KMS-11 (cell line): Measurements from ENCODE around the gene UBE2R2.
"Not testable (repeated sequence)": the region's sequence is repeated elsewhere in the genome, so short reads cannot be mapped to it uniquely, and the experiment has no call there.

Experiments used
- H2AFZ ChIP-seq: fragments of 200-600 bp; sonication (generic); 2 replicates; pipeline ENCODE4 v1.6.1; 2016; ENCODE audit warnings: antibody characterized with exemption, mixed run types, low read depth
- H3K27ac ChIP-seq: fragments of 200-600 bp; sonication (generic); 2 replicates; pipeline ENCODE4 v1.6.1; 2016; ENCODE audit warnings: mild to moderate bottlenecking, mixed run types
- H3K27me3 ChIP-seq: fragments of 200-600 bp; sonication (generic); 2 replicates; pipeline ENCODE4 v1.6.1; 2017; ENCODE audit warnings: mild to moderate bottlenecking, low read depth, mixed run types, moderate library complexity; ENCODE audit not compliant: insufficient read depth
- H3K36me3 ChIP-seq: fragments of 200-600 bp; sonication (generic); 2 replicates; pipeline ENCODE4 v1.6.1; 2017; ENCODE audit warnings: mild to moderate bottlenecking, mixed run types; ENCODE audit not compliant: insufficient read depth
- H3K4me1 ChIP-seq: fragments of 200-600 bp; sonication (generic); 2 replicates; pipeline ENCODE4 v1.6.1; 2016; ENCODE audit warnings: mild to moderate bottlenecking, low read depth, mixed run types; ENCODE audit not compliant: poor library complexity, severe bottlenecking
- H3K4me2 ChIP-seq: fragments of 200-600 bp; sonication (generic); 2 replicates; pipeline ENCODE4 v1.7.0; 2016; ENCODE audit warnings: mild to moderate bottlenecking, mixed run types
- H3K4me3 ChIP-seq: fragments of 200-600 bp; sonication (generic); IDR thresholded peaks from 2 replicates; pipeline ENCODE4 v1.6.1; 2017; ENCODE audit warnings: low read depth, low read length, mixed read lengths; ENCODE audit not compliant: insufficient read depth
- H3K79me2 ChIP-seq: fragments of 200-600 bp; sonication (generic); 2 replicates; pipeline ENCODE4 v1.6.1; 2016; ENCODE audit warnings: low read depth, mixed run types; ENCODE audit not compliant: insufficient read depth
- H3K9ac ChIP-seq: fragments of 200-600 bp; sonication (generic); 2 replicates; pipeline ENCODE4 v1.6.1; 2016; ENCODE audit warnings: mild to moderate bottlenecking, mixed run types
- H4K20me1 ChIP-seq: fragments of 200-600 bp; sonication (generic); 2 replicates; pipeline ENCODE4 v1.6.1; 2016; ENCODE audit warnings: mild to moderate bottlenecking, mixed run types; ENCODE audit not compliant: insufficient read depth
- CTCF ChIP-seq: fragments of 200-600 bp; sonication (generic); conservative IDR thresholded peaks from 2 replicates; pipeline ENCODE4 v1.6.1; 2017; ENCODE audit warnings: low read depth, mild to moderate bottlenecking, antibody characterized with exemption, low read length, moderate library complexity, mixed read lengths

Gene UBE2R2

DNA sequence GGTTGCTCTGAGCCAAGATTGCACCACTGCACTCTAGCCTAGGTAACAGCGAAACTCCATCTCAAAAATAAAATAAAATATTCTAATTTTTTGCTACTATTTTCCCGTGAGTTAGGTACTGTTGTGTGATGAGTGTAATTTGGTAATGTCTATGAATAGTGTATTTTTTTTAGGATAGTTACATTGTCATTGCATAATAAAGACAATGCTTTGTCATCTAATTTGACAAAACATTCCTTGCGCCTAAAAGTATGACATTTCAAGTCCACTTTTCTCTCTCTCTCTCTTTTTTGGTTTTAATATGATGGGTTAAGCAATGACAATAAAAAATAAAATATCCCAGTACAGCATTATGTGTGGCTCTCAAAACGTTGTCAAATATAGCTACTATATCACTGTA lies 29.3 kb downstream of the UBE2R2 start:
- no peak overlapping the region for H3K4me2 ChIP-seq
- no peak for TF ChIP-seq CTCF
- H3K36me3 ChIP-seq, result no peaks in the 10 kb centered on the region
- H4K20me1 ChIP-seq, result peaks cover 13% of the 10 kb centered on the region; the same call in 1 of the 2 replicates
- H3K79me2 ChIP-seq, result peaks cover 85% of the 10 kb centered on the region
- H3K27ac ChIP-seq, result no peak overlapping the region
- no peak overlapping the region for H3K9ac ChIP-seq
- no peak overlapping the region for H3K4me3 ChIP-seq
- H2AFZ ChIP-seq, result no peak overlapping the region
- no peaks in the 10 kb centered on the region for H3K27me3 ChIP-seq
- H3K4me1 ChIP-seq, result peaks cover 20% of the 10 kb centered on the region

- H3K4me2 ChIP-seq, H3K27ac ChIP-seq, H3K36me3 ChIP-seq, H3K27me3 ChIP-seq, H2AFZ ChIP-seq, H3K4me3 ChIP-seq, H3K9ac ChIP-seq: not testable (repeated sequence)
- H4K20me1 ChIP-seq, result peaks cover 13% of the 10 kb centered on the region; the same call in 1 of the 2 replicates
- peaks cover 26% of the 10 kb centered on the region for H3K4me1 ChIP-seq
- peaks cover 78% of the 10 kb centered on the region for H3K79me2 ChIP-seq
Observed at GRCh38 chr9:33847894-33848205, 30.9 kb downstream of the UBE2R2 start.

DNA sequence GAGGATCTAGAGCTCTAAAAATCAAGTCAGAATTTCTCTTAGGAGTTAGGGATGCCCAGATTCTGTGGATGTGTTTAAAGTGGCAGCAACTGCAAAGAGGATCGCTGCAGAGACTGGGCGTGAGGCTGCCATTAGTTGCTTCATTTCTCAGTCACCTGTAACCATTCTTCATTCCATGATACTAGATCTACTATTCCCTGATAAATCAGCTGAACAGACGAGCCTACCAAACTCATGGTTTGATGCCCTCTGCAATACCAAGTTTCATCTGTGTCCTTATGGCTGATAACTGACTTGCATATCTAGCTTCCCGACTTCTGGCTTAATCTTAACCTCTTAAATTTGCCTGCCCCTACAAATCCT lies 33.3 kb downstream of the UBE2R2 start:
- H3K4me2 ChIP-seq, result no peak overlapping the region
- H3K79me2 ChIP-seq, result peaks cover 75% of the 10 kb centered on the region
- no peak overlapping the region for H3K27ac ChIP-seq
- peaks cover 18% of the 10 kb centered on the region for H3K4me1 ChIP-seq
- no peak overlapping the region for H3K9ac ChIP-seq
- H3K4me3 ChIP-seq, result no peak overlapping the region
- no peak for TF ChIP-seq CTCF
- no peaks in the 10 kb centered on the region for H3K27me3 ChIP-seq
- 0 out of 2 replicates have a peak, but pooled peaks cover 3% of the 10 kb centered on the region for H4K20me1 ChIP-seq
- no peaks in the 10 kb centered on the region for H3K36me3 ChIP-seq
- H2AFZ ChIP-seq, result no peak overlapping the region

DNA sequence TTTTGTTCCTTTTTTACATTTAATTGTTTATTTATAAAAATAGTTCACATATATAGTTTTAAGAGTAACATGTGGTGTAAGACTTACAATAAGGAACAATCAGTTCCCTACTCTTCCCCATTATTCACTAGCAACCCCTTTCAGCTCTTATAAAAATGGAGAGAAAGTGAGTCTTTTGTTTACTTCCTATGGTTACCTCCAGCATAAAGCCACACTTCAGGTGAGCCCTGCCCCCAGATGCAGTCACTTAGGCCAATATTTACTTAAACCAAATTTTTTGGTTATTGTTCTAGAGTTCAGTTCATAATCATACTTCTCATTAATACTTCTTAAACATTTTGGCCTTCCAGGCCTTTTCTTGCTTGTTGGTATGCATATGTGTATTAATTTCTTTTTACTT lies 33.7 kb downstream of the UBE2R2 start:
- H2AFZ ChIP-seq, result no peak overlapping the region
- no peak overlapping the region for H3K4me3 ChIP-seq
- no peaks in the 10 kb centered on the region for H3K27me3 ChIP-seq
- no peak for TF ChIP-seq CTCF
- no peak overlapping the region for H3K9ac ChIP-seq
- H3K4me2 ChIP-seq, result no peak overlapping the region
- H4K20me1 ChIP-seq, result 0 out of 2 replicates have a peak, but pooled peaks cover 3% of the 10 kb centered on the region
- no peaks in the 10 kb centered on the region for H3K36me3 ChIP-seq
- peaks cover 75% of the 10 kb centered on the region for H3K79me2 ChIP-seq
- H3K27ac ChIP-seq, result no peak overlapping the region
- H3K4me1 ChIP-seq, result peaks cover 18% of the 10 kb centered on the region

DNA sequence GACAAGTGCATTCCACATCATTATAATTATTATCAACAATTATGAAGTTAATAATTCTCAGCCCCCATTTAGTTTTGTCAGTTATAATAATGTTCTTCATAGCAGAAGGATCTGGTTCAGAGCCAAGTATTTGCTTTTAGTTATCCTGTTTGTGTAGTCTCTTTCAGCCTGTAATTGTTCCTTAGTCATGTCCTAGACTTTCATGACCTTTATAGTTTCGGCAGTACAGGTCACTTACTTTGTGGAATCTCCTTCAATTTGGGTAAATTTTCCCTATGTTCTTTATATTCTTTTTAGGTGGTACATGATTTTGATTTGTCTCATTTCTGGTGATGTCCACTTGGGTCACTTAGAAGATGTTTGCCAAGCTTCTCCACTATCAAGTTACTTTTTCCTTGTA lies 34.3 kb downstream of the UBE2R2 start:
- no peak for TF ChIP-seq CTCF
- H3K4me2 ChIP-seq, result no peak overlapping the region
- H3K36me3 ChIP-seq, result no peaks in the 10 kb centered on the region
- no peak overlapping the region for H3K9ac ChIP-seq
- H3K27me3 ChIP-seq, result no peaks in the 10 kb centered on the region
- peaks cover 75% of the 10 kb centered on the region for H3K79me2 ChIP-seq
- no peak overlapping the region for H3K4me3 ChIP-seq
- H2AFZ ChIP-seq, result no peak overlapping the region
- H3K27ac ChIP-seq, result no peak overlapping the region
- 0 out of 2 replicates have a peak, but pooled peaks cover 3% of the 10 kb centered on the region for H4K20me1 ChIP-seq
- H3K4me1 ChIP-seq, result peaks cover 18% of the 10 kb centered on the region
